ENCODE results near the gene NFS1.
"Not testable (repeated sequence)": the region's sequence is repeated elsewhere in the genome, so short reads cannot be mapped to it uniquely, and the experiment has no call there.

Gene NFS1

DNA sequence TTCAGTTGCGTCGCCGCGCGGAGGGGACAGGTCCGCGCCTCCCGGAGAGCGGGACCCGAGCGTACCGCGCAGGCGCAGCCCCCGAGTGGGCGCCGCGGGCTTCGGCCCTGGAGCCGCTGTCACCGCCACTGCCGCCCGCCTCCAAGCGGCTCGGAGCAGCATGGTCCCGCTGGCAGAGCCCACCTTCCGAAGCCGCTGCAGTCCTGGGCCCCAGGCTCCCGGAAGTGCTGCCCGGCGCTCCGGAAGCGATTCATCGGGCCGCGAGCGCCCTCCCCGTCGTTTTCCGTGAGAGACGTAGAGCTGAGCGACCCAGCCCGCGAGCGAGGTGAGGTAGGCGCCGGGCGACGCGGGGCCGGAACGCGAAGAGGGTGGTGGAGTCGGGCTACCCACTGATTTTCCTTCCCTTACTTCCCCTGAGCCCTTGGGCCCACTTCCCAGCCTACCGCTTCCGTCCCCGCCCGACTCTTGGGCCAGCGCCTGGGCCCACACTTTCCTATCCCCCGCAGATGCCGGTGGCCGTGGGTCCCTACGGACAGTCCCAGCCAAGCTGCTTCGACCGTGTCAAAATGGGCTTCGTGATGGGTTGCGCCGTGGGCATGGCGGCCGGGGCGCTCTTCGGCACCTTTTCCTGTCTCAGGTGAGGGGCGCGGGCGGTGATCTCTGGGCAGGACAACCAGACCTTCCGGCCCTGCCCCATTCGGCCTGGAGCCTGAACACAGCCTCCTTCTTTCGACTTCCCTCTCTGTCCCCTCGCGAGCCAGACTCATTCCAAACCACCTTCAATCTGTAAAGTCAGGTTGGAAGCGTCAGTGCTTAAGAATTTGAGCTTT lies at the start of gene NFS1, which contains the start of gene ROMO1:
TSS of gene NFS1 (minus strand) at position 226 of the 830 bp plus-strand sequence. CDS start at position 162, 64 bp downstream.
TSS of gene ROMO1 (plus strand) at position 279 of the 830 bp plus-strand sequence. CDS start at position 507, 228 bp downstream.
- peak; percentile 70 for DNase-seq

GRCh38 chr20:35744492-35744841 lies 45.3 kb upstream of the NFS1 start:
- DNase-seq = not testable (repeated sequence)

DNA sequence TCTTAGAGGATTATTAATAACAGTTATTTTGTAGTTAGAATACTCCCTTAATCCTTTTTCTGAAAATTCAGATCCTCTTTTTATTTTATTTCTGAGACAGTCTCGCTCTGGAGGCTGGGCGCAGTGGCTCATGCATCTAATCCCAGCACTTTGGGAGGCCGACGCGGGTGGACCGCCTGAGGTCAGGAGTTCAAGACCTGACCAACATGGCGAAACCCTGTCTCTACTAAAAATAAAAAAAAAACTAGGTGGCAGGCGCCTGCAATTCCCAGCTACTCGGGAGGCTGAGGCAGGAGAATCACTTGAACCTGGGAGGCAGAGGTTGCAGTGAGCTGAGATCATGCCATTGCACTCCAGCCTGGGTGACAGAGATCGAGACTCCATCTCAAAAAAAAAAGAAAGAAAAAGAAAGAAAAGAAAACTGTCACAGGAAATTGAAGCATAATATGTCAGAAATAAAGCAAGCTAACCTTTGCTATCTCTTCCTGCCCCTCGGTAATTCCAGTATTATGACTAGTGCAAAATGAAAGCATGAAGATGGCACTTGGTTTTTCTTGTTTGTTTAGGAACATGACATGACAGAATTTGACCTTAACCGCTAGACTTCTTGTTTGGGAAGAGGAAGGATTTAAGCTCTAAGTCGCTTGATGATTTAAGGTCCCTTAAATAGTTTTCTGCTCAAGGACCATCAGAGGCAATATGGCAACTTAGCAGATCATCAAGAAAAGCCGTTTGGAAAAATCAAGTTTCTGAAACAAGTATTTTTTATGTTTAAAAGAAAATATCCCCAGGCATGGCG lies 44.7 kb upstream of the NFS1 start:
- DNase-seq = no peak

GRCh38 chr20:35742741-35743523 lies 43.8 kb upstream of the NFS1 start:
- DNase-seq = peak; percentile 37

- peak; percentile 99 for DNase-seq
Observed at GRCh38 chr20:35741892-35742740, 43.0 kb upstream of the NFS1 start, which contains the start of gene RBM39. Gene RBM39, minus strand, starts transcription at chr20:35742260. Its CDS starts 1,386 bp downstream, at chr20:35740874.

GRCh38 chr20:35739294-35740163 lies 40.4 kb upstream of the NFS1 start:
- no peak for DNase-seq

DNA sequence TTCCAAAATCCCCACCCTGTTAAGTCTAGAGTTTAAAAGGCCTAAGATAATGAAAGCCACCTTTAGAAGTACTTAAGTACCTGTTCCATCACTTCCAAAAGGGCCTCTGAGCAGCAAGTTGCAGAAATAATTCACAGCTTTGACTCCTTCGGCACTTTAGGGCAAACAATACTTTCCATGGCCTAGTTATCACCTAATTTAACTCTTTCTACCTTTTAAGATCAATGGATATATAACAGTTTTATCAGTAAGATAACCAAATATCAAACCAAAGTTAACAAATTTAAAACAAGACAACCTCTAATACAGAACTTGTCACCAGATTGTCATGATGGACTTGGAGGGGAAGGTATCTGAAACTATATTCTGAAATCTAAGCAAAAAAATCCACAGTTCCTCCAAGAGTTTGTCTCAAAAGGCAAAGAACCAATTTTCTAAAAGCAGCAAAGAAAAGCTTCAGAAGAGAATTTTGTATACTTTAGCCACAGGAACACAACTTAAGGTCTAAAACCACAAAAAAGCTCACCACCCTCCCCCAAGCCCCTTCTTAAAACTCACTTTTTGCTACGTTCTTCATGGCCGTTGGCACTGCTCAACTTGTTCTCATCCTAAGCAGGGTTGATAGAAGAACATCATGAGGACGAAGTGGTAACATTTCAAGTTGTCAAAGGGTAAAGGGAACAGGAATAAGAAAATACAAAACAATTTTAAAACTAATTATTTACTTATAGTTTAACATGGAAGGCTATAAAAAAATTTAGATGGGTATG lies 39.4 kb upstream of the NFS1 start:
- no peak for DNase-seq

- DNase-seq = no peak
Observed at GRCh38 chr20:35737865-35738333, 38.7 kb upstream of the NFS1 start.

GRCh38 chr20:35735826-35736470 lies 36.8 kb upstream of the NFS1 start:
- no peak for DNase-seq

- DNase-seq = no peak
Observed at GRCh38 chr20:35734777-35735649, 35.9 kb upstream of the NFS1 start.

- no peak for DNase-seq
Observed at GRCh38 chr20:35734374-35734773, 35.2 kb upstream of the NFS1 start.

DNA sequence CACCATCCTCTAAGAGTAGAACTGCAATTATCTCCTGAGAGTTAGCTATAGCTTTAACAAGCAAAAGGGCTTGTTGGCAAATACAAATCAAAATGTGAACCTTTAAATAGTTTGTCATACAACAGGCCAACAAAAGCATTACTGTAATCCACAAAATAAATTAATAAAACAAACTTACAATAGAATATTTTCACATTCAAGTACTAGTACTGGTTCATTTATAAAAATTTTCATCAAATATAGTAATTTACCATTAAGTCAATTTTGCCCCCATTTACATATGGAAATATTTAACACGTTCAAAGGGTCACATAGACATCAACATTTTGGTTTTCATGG lies 33.5 kb upstream of the NFS1 start:
- no peak for DNase-seq

DNA sequence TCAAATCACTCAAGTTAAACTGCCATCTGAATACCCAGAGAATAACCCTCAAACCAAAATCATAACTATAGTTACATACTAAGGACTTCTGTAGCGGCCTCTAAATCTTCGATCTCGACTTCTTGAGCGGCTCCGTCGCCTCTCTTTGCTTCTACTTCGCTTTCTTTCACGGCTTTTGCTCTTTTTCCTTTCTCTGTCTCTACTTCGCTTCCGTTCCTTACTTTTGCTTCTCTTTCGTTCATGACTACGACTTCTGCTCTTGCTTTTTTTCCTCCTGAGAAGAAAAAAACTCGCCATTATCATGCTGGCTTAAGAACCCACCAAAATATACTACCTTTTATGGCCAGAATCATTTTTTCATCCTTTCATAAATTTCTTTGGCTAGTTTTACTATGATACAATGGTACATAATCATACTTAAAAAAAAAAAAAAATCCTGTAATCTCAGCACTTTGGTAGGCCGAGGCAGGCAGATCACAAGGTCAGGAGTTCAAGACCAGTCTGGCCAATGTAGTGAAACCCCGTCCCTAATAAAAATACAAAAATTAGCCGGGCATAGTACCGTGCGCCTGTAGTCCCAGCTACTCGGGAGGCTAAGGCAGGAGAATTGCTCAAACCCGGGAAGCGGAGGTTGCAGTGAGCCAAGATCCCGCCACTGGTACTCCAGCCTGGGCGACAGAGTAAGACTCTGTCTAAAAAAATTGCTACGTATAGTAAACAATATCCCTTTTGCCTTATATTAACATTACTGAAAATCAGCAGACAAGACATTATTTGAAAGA lies 32.9 kb upstream of the NFS1 start:
- DNase-seq = no peak

- no peak for DNase-seq
Observed at GRCh38 chr20:35731469-35731788, 32.3 kb upstream of the NFS1 start.

- no peak for DNase-seq
Observed at GRCh38 chr20:35730583-35731468, 31.7 kb upstream of the NFS1 start.

DNA sequence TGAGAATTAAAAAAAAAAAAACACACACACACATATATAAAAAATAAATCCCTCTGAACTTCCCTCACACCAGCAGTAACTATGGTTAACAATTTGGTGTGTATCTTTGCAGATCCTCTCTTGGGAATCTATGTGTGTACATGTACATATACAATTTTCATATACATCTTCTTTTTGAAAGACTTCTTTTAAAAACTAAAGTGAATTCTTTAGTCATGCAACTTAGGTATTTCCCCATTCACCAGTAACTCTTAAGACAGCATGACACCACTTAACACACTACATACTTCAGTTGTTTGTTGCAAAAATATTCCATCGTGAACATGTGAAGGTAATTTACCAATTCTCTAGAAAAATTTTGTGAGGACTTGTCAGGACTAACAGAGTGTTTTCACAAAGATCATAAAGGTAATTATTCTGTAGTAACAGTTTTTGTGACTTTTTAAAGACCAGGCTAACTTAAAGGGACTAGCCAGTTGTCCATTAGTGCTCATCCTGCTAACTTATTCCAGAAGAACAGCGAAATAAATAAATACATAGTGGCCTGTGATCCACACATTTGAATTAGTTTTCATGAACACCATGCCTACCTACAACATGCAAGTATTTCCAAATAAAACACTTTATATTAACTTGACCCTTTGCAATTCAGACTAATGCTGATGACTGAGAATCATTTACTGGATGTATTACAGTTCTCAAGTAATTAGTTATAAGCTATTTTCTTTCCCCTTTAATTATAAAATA lies 30.9 kb upstream of the NFS1 start:
- DNase-seq = no peak
